Mesenchymal stem cell (in vitro differentiated cells and primary cell): ENCODE data around the gene DLGAP5.

ENCODE experiments used
- DNase-seq: peaks from one replicate; pipeline ENCODE4 v3.0.0-alpha.2; 2013
- H2AFZ ChIP-seq: one replicate; pipeline ENCODE4 v1.6.1; 2013; ENCODE audit warnings: low read depth, mild to moderate bottlenecking, control low read depth, inconsistent platforms, low read length, moderate library complexity
- H2AK5ac ChIP-seq: 2 replicates; pipeline ENCODE4 v1.6.1; 2013; ENCODE audit warnings: low read length, moderate library complexity, mild to moderate bottlenecking, inconsistent platforms; ENCODE audit not compliant: severe bottlenecking
- H2BK120ac ChIP-seq: one replicate; pipeline ENCODE4 v1.6.1; 2013; ENCODE audit warnings: low read depth, mild to moderate bottlenecking, inconsistent platforms, low read length, moderate library complexity
- H2BK12ac ChIP-seq, 2 experiments: one replicate each; pipeline ENCODE4 v1.6.1; 2013; ENCODE audit warnings: inconsistent platforms in 2 of 2, low read length in 2 of 2, mild to moderate bottlenecking in 2 of 2, moderate library complexity in 2 of 2, control low read depth in 1 of 2
- H2BK15ac ChIP-seq: one replicate; pipeline ENCODE4 v1.6.1; 2013; ENCODE audit warnings: mild to moderate bottlenecking, low read depth, inconsistent platforms; ENCODE audit not compliant: poor library complexity, severe bottlenecking
- H2BK5ac ChIP-seq: 2 replicates; pipeline ENCODE4 v1.6.1; 2013; ENCODE audit warnings: low read depth, mild to moderate bottlenecking, low read length, control low read depth, inconsistent platforms; ENCODE audit not compliant: poor library complexity, severe bottlenecking
- H3K14ac ChIP-seq, 2 experiments: one replicate each; pipeline ENCODE4 v1.6.1; 2013; ENCODE audit warnings: inconsistent platforms in 2 of 2, low read length in 2 of 2, control low read depth in 1 of 2, mild to moderate bottlenecking in 1 of 2, moderate library complexity in 1 of 2
- H3K18ac ChIP-seq, 2 experiments: one replicate each; pipeline ENCODE4 v1.6.1; 2013; ENCODE audit warnings: inconsistent platforms in 2 of 2, low read length in 2 of 2, control low read depth in 1 of 2, low read depth in 1 of 2, mild to moderate bottlenecking in 1 of 2
- H3K23ac ChIP-seq, 2 experiments: one replicate each; pipeline ENCODE4 v1.6.1; 2013; ENCODE audit warnings: inconsistent platforms in 2 of 2, low read length in 2 of 2, mild to moderate bottlenecking in 2 of 2, moderate library complexity in 2 of 2, control low read depth in 1 of 2
- H3K27ac ChIP-seq: 2 replicates; pipeline ENCODE4 v1.5.1; 2013; ENCODE audit warnings: mild to moderate bottlenecking, moderate library complexity, low read length, control low read depth, inconsistent platforms; ENCODE audit not compliant: poor library complexity, severe bottlenecking
- H3K27me3 ChIP-seq, 2 experiments: 2 replicates each; pipeline versions ENCODE4 v1.6.1 to v1.7.0; 2013; ENCODE audit warnings: low read length in 2 of 2, mild to moderate bottlenecking in 2 of 2, moderate library complexity in 2 of 2, control low read depth in 1 of 2, inconsistent platforms in 1 of 2; ENCODE audit not compliant: control insufficient read depth in 1 of 2, insufficient read depth in 1 of 2
- H3K36me3 ChIP-seq, 2 experiments: 2 replicates each; pipeline versions ENCODE4 v1.6.1 to v1.7.0; 2013; ENCODE audit warnings: low read length in 2 of 2, control low read depth in 1 of 2, inconsistent platforms in 1 of 2, low read depth in 1 of 2, mild to moderate bottlenecking in 1 of 2; ENCODE audit not compliant: insufficient read depth in 2 of 2, control insufficient read depth in 1 of 2
- H3K4ac ChIP-seq, 2 experiments: one replicate each; pipeline ENCODE4 v1.6.1; 2013; ENCODE audit warnings: inconsistent platforms in 2 of 2, low read length in 2 of 2, mild to moderate bottlenecking in 2 of 2, moderate library complexity in 2 of 2, control low read depth in 1 of 2, low read depth in 1 of 2
- H3K4me1 ChIP-seq: 2 replicates; pipeline ENCODE4 v1.6.1; 2013; ENCODE audit warnings: low read depth, low read length, control low read depth; ENCODE audit not compliant: control insufficient read depth, insufficient read depth
- H3K4me2 ChIP-seq: 2 replicates; pipeline ENCODE4 v1.6.1; 2013; ENCODE audit warnings: low read length, mild to moderate bottlenecking, inconsistent platforms; ENCODE audit not compliant: poor library complexity, severe bottlenecking
- H3K4me3 ChIP-seq, 2 experiments: 2 replicates each; pipeline versions ENCODE4 v1.5.1 to v1.7.0; 2013; ENCODE audit warnings: low read length in 2 of 2, mild to moderate bottlenecking in 2 of 2, control low read depth in 1 of 2, low read depth in 1 of 2; ENCODE audit not compliant: insufficient read depth in 1 of 2
- H3K79me1 ChIP-seq: replicated peaks from 2 replicates; pipeline ENCODE4 v1.6.1; 2013; ENCODE audit warnings: mild to moderate bottlenecking, control low read depth, low read length, inconsistent platforms; ENCODE audit not compliant: poor library complexity, severe bottlenecking
- H3K9ac ChIP-seq: 2 replicates; pipeline ENCODE4 v1.7.0; 2013; ENCODE audit warnings: mild to moderate bottlenecking, low read length, moderate library complexity
- H3K9me3 ChIP-seq: 2 replicates; pipeline ENCODE4 v1.7.0; 2013; ENCODE audit warnings: mild to moderate bottlenecking, low read length; ENCODE audit not compliant: control insufficient read depth
- H4K8ac ChIP-seq: one replicate; pipeline ENCODE4 v1.6.1; 2013; ENCODE audit warnings: inconsistent platforms, mild to moderate bottlenecking, low read length, moderate library complexity
- H4K91ac ChIP-seq: one replicate; pipeline ENCODE4 v1.6.1; 2013; ENCODE audit warnings: mild to moderate bottlenecking, low read length, inconsistent platforms
- WGBS: methylation state at CpG from one replicate; pipeline ENCODE4 v1.1.7; 2013; ENCODE audit warnings: mixed read lengths; 5-methylcytosine and 5-hydroxymethylcytosine counted together

Gene DLGAP5

DNA sequence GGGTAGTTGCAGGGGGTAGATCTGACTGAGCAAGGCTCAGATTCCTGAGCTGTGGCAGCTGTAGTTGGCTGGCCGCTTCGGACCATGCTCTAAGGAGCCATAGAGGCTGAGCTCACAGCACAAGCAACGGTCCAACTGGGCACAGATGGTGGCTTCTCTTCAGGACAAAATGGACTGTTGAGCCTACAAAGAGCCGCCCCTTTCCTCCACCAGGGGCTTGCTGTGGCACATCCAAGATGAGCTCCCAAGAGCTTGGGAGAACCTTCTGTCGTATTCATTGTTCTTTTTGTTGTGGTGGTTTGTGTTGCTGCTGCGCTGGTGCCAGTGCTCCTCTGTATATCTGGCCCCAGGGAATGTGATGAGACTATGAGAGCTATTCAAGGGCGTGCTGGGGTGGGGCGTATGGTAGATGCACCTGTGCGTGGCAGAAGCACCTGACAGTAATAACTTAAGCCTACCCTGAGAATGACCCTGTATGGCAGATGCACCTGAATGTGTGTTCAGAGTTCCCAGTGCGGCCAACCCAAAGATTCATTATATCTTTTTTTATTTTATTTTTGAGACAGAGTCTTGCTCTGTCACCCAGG, 80.2 kb downstream of the DLGAP5 start:
- Histone ChIP-seq H2AK5ac (no peak overlapping the region), H3K27me3 (no peaks in the 10 kb centered on the region), H3K4me1 (peaks cover 4% of the 10 kb centered on the region), H3K4me3 (no peak overlapping the region), H2BK12ac (peak overlapping the region; percentile 51 to 56), H3K79me1 (no peaks in the 10 kb centered on the region), H3K14ac (no peak overlapping the region), H3K9me3 (no peaks in the 10 kb centered on the region), H2BK5ac (no peak overlapping the region), H3K27ac (no peak overlapping the region), H3K4ac (peak overlapping the region in 1 of 2 experiments; percentile 47), H4K8ac (no peak overlapping the region), H2AFZ (no peak overlapping the region), H2BK15ac (peak overlapping the region; percentile 64), H2BK120ac (no peak overlapping the region), H3K4me2 (no peak overlapping the region), H3K9ac (no peak overlapping the region), H3K36me3 (no peaks in the 10 kb centered on the region), H4K91ac (peak overlapping the region; percentile 19), H3K18ac (peak overlapping the region; percentile 21 to 37), H3K23ac (no peak overlapping the region)
- DNase-seq: no peak
- WGBS: 98% methylated on average over 10 of the region's 10 CpGs

DNA sequence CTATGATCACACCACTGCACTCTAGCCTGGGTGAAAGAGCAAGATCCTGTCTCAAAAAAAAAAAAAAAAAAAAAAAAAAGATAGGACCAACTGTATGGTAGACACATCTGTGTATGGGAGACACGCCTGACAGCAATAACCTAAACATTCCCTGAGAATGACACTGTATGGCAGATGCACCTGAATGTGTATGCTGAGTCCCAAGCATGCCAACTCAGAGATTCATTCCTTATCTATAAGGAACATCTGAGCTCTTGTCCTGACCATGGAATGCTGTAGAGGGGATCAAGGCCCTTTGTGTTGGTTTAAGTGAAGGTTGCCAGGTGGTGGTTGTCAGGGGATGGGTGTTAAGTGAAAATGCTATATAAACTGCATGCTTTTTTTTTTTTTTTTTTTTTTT, 81.5 kb downstream of the DLGAP5 start:
- H3K9ac ChIP-seq: no peak overlapping the region
- H3K79me1 ChIP-seq: no peaks in the 10 kb centered on the region
- 100% methylated on average over 1 of the region's 1 CpG for WGBS

DNA sequence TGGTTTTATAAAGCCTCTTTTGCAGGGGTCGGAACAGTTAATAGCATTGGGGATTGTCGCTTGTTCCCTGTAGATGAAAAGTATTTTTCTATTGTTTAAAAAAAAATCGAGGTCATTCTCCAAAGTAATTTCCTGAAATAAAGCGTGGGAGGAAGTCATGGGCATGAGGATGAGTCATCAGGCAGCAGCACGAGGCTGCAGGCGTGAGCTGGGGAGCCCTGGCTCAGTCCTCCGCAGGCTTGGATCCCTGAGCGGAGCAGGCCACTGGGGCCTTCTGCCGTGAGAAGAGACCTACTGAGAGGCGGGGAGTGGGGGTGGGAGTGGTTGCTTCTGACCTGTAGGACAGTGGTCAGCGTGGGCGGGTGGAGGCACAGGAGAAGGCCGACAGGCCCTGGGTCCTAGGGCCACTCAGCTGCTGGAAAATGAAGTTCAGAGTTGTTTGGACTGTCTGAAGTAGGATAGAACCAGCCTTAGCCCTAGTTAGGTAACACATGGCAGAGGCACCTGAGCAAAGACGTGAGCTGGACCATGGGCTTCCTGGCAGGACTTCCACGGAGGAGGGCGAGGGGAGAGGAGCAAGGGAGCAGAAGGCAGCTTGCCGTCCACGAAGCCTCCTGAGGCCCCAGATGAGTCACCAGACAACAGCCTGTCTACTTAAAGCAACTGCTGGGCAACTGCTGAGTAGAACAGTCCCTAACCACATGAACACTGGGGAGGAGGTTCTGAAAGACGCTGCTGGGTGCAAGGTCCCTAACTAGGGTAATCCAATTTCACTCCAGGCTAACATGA, 83.4 kb downstream of the DLGAP5 start:
- H3K4me2 ChIP-seq: no peak overlapping the region
- H4K8ac ChIP-seq: peak overlapping the region; percentile 79
- peak overlapping the region; percentile 89 for H2BK120ac ChIP-seq
- H2BK12ac ChIP-seq: peak overlapping the region; percentile 44 to 67
- H3K23ac ChIP-seq: no peak overlapping the region
- peak overlapping the region; percentile 91 for H3K9ac ChIP-seq
- peaks cover 13% of the 10 kb centered on the region for H3K4me1 ChIP-seq
- H3K79me1 ChIP-seq: no peaks in the 10 kb centered on the region
- H3K4ac ChIP-seq: peak overlapping the region; percentile 69 to 71
- peak overlapping the region in 1 of 2 experiments; percentile 28 for H3K4me3 ChIP-seq
- no peak overlapping the region for H2AFZ ChIP-seq
- WGBS: 4% methylated on average over 17 of the region's 19 CpGs
- peak overlapping the region in 1 of 2 experiments; percentile 14 for H3K14ac ChIP-seq
- H3K9me3 ChIP-seq: peaks cover 6% of the 10 kb centered on the region
- no peaks in the 10 kb centered on the region for H3K27me3 ChIP-seq
- no peak overlapping the region for H2AK5ac ChIP-seq
- no peak overlapping the region for H2BK15ac ChIP-seq
- peak overlapping the region; percentile 79 for H3K27ac ChIP-seq
- H4K91ac ChIP-seq: peak overlapping the region; percentile 79
- peak overlapping the region; percentile 71 to 93 for H3K18ac ChIP-seq
- H2BK5ac ChIP-seq: peak overlapping the region; percentile 31
- peak; percentile 98 for DNase-seq
- no peaks in the 10 kb centered on the region for H3K36me3 ChIP-seq

More for the DNA sequence above, 81.5 kb downstream of the DLGAP5 start:
- Histone ChIP-seq H3K18ac (no peak overlapping the region), H2BK12ac (peak overlapping the region in 1 of 2 experiments; percentile 33), H3K9me3 (no peaks in the 10 kb centered on the region), H2BK120ac (no peak overlapping the region), H3K4me1 (peaks cover 4% of the 10 kb centered on the region), H3K27ac (no peak overlapping the region), H3K36me3 (no peaks in the 10 kb centered on the region), H3K4ac (peak overlapping the region in 1 of 2 experiments; percentile 53), H3K4me2 (no peak overlapping the region), H3K4me3 (no peak overlapping the region), H3K23ac (no peak overlapping the region), H4K8ac (no peak overlapping the region), H2BK5ac (no peak overlapping the region), H2AFZ (no peak overlapping the region), H2AK5ac (no peak overlapping the region), H3K14ac (no peak overlapping the region), H3K27me3 (no peaks in the 10 kb centered on the region), H2BK15ac (no peak overlapping the region), H4K91ac (no peak overlapping the region)
- DNase-seq: no peak

DNA sequence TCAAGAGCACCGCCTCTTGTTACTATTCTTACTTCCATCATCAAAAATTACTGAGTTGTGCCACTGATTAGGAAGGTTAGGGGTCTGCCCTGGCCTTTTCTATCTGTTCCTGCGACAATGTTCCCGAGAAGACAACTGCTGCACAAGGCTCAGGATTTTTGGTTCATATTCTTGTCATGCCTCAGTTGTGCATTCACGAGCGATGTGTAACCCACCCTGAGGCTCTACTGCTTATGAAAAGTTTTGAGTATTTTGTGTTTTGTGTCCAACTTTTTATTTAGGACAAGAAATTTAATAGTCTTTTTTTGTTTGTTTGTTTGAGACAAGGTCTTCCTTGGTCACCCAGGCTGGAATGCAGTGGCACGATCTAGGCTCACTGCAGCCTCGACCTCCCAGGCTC, 85.4 kb downstream of the DLGAP5 start:
- Histone ChIP-seq H4K91ac (no peak overlapping the region), H4K8ac (no peak overlapping the region), H3K14ac (no peak overlapping the region), H2BK5ac (no peak overlapping the region), H3K36me3 (no peaks in the 10 kb centered on the region), H2AFZ (no peak overlapping the region), H3K27me3 (no peaks in the 10 kb centered on the region), H3K4ac (peak overlapping the region in 1 of 2 experiments; percentile 83), H3K79me1 (no peaks in the 10 kb centered on the region), H3K9ac (peak overlapping the region; percentile 91), H3K27ac (no peak overlapping the region), H2BK12ac (peak overlapping the region; percentile 61 to 70), H3K9me3 (peaks cover 6% of the 10 kb centered on the region), H2BK15ac (no peak overlapping the region), H2BK120ac (peak overlapping the region; percentile 2), H2AK5ac (peak overlapping the region; percentile 87), H3K23ac (no peak overlapping the region), H3K4me1 (peaks cover 18% of the 10 kb centered on the region), H3K4me2 (no peak overlapping the region), H3K18ac (peak overlapping the region in 1 of 2 experiments; percentile 75), H3K4me3 (no peak overlapping the region)
- no peak for DNase-seq
- WGBS: 75% methylated on average over 7 of the region's 7 CpGs
